Measurements from ENCODE around the gene TADA2B. TPM values are rescaled to one million over a fixed set of nuclear protein-coding genes. Genes with fewer than 3 reads are reported as not detected.

Gene TADA2B
- total and polyA plus RNA-seq, 2 experiments from 2014 or later: 3.6 to 11.4 TPM

GRCh38 chr4:7026107-7026506 is 17.1 kb upstream of the TADA2B start:
- H3K4me3 Mint-ChIP-seq: no peak overlapping the region; the same call in 2 of the 3 replicates

More at GRCh38 chr4:7026107-7026506, 17.1 kb upstream of the TADA2B start:
- no peaks in the 10 kb centered on the region for H3F3A ChIP-seq (replicated peaks; ENCODE audit: low read depth)
- no peak for DNase-seq (ENCODE audit: low spot score)
- no peak overlapping the region for H3K4me2 ChIP-seq
- Mint-ChIP-seq H3K36me3 (ENCODE audit: low read depth) (peaks cover 62% of the 10 kb centered on the region), H3K9me3 (no peaks in the 10 kb centered on the region; the same call in 2 of the 3 replicates), H3K4me1 (peaks cover 17% of the 10 kb centered on the region), H3K27ac (no peak overlapping the region; the same call in 1 of the 2 replicates), H3K27me3 (ENCODE audit: insufficient read depth, low read depth, poor library complexity) (peaks cover 10% of the 10 kb centered on the region)
- no peak for ATAC-seq
- peaks cover 7% of the 10 kb centered on the region for H4K20me1 ChIP-seq (replicated peaks; ENCODE audit: insufficient read depth)
- H3K36me3 ChIP-seq (ENCODE audit: insufficient read depth): peaks cover 6% of the 10 kb centered on the region
- peaks cover 3% of the 10 kb centered on the region; the same call in 1 of the 2 replicates for H3K79me2 ChIP-seq (replicated peaks; ENCODE audit: insufficient read depth)
- H3K9me2 ChIP-seq (ENCODE audit: insufficient read depth): no peaks in the 10 kb centered on the region
- no peak overlapping the region for H2AFZ ChIP-seq
- no peak overlapping the region for H3K4me3 ChIP-seq
- no peaks in the 10 kb centered on the region; the same call in 1 of the 2 replicates for H3K4me1 ChIP-seq (ENCODE audit: insufficient read depth)
- no peaks in the 10 kb centered on the region for H3K27me3 ChIP-seq (ENCODE audit: insufficient read depth)
- TF ChIP-seq POLR2AphosphoS5 (IDR thresholded peaks at IDR 0.05; ENCODE audit: low read depth) (no peak), EZH2 (IDR thresholded peaks at IDR 0.05; ENCODE audit: low read depth, unreplicated experiment) (no peak), ZNF114 (CRISPR knock-in tag; IDR thresholded peaks at IDR 0.05) (no peak), STAT1 (IDR thresholded peaks at IDR 0.05; ENCODE audit: unreplicated experiment) (no peak), JUNB (IDR thresholded peaks at IDR 0.05; ENCODE audit: unreplicated experiment) (no peak), NANOG (IDR thresholded peaks at IDR 0.05; ENCODE audit: borderline replicate concordance) (no peak), ZNF331 (CRISPR knock-in tag; IDR thresholded peaks at IDR 0.05; ENCODE audit: low read depth) (no peak), CREB1 (CRISPR knock-in tag; IDR thresholded peaks at IDR 0.05; ENCODE audit: low read depth) (no peak), EZH2phosphoT487 (IDR thresholded peaks at IDR 0.05; ENCODE audit: unreplicated experiment) (no peak)
- TF ChIP-seq, protein P1, sequence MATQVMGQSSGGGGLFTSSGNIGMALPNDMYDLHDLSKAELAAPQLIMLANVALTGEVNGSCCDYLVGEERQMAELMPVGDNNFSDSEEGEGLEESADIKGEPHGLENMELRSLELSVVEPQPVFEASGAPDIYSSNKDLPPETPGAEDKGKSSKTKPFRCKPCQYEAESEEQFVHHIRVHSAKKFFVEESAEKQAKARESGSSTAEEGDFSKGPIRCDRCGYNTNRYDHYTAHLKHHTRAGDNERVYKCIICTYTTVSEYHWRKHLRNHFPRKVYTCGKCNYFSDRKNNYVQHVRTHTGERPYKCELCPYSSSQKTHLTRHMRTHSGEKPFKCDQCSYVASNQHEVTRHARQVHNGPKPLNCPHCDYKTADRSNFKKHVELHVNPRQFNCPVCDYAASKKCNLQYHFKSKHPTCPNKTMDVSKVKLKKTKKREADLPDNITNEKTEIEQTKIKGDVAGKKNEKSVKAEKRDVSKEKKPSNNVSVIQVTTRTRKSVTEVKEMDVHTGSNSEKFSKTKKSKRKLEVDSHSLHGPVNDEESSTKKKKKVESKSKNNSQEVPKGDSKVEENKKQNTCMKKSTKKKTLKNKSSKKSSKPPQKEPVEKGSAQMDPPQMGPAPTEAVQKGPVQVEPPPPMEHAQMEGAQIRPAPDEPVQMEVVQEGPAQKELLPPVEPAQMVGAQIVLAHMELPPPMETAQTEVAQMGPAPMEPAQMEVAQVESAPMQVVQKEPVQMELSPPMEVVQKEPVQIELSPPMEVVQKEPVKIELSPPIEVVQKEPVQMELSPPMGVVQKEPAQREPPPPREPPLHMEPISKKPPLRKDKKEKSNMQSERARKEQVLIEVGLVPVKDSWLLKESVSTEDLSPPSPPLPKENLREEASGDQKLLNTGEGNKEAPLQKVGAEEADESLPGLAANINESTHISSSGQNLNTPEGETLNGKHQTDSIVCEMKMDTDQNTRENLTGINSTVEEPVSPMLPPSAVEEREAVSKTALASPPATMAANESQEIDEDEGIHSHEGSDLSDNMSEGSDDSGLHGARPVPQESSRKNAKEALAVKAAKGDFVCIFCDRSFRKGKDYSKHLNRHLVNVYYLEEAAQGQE (IDR thresholded peaks at IDR 0.05; ENCODE audit: unreplicated experiment): no peak
- TF ChIP-seq, protein P2, sequence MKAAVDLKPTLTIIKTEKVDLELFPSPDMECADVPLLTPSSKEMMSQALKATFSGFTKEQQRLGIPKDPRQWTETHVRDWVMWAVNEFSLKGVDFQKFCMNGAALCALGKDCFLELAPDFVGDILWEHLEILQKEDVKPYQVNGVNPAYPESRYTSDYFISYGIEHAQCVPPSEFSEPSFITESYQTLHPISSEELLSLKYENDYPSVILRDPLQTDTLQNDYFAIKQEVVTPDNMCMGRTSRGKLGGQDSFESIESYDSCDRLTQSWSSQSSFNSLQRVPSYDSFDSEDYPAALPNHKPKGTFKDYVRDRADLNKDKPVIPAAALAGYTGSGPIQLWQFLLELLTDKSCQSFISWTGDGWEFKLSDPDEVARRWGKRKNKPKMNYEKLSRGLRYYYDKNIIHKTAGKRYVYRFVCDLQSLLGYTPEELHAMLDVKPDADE (IDR thresholded peaks at IDR 0.05): no peak
- TF ChIP-seq, protein P3, sequence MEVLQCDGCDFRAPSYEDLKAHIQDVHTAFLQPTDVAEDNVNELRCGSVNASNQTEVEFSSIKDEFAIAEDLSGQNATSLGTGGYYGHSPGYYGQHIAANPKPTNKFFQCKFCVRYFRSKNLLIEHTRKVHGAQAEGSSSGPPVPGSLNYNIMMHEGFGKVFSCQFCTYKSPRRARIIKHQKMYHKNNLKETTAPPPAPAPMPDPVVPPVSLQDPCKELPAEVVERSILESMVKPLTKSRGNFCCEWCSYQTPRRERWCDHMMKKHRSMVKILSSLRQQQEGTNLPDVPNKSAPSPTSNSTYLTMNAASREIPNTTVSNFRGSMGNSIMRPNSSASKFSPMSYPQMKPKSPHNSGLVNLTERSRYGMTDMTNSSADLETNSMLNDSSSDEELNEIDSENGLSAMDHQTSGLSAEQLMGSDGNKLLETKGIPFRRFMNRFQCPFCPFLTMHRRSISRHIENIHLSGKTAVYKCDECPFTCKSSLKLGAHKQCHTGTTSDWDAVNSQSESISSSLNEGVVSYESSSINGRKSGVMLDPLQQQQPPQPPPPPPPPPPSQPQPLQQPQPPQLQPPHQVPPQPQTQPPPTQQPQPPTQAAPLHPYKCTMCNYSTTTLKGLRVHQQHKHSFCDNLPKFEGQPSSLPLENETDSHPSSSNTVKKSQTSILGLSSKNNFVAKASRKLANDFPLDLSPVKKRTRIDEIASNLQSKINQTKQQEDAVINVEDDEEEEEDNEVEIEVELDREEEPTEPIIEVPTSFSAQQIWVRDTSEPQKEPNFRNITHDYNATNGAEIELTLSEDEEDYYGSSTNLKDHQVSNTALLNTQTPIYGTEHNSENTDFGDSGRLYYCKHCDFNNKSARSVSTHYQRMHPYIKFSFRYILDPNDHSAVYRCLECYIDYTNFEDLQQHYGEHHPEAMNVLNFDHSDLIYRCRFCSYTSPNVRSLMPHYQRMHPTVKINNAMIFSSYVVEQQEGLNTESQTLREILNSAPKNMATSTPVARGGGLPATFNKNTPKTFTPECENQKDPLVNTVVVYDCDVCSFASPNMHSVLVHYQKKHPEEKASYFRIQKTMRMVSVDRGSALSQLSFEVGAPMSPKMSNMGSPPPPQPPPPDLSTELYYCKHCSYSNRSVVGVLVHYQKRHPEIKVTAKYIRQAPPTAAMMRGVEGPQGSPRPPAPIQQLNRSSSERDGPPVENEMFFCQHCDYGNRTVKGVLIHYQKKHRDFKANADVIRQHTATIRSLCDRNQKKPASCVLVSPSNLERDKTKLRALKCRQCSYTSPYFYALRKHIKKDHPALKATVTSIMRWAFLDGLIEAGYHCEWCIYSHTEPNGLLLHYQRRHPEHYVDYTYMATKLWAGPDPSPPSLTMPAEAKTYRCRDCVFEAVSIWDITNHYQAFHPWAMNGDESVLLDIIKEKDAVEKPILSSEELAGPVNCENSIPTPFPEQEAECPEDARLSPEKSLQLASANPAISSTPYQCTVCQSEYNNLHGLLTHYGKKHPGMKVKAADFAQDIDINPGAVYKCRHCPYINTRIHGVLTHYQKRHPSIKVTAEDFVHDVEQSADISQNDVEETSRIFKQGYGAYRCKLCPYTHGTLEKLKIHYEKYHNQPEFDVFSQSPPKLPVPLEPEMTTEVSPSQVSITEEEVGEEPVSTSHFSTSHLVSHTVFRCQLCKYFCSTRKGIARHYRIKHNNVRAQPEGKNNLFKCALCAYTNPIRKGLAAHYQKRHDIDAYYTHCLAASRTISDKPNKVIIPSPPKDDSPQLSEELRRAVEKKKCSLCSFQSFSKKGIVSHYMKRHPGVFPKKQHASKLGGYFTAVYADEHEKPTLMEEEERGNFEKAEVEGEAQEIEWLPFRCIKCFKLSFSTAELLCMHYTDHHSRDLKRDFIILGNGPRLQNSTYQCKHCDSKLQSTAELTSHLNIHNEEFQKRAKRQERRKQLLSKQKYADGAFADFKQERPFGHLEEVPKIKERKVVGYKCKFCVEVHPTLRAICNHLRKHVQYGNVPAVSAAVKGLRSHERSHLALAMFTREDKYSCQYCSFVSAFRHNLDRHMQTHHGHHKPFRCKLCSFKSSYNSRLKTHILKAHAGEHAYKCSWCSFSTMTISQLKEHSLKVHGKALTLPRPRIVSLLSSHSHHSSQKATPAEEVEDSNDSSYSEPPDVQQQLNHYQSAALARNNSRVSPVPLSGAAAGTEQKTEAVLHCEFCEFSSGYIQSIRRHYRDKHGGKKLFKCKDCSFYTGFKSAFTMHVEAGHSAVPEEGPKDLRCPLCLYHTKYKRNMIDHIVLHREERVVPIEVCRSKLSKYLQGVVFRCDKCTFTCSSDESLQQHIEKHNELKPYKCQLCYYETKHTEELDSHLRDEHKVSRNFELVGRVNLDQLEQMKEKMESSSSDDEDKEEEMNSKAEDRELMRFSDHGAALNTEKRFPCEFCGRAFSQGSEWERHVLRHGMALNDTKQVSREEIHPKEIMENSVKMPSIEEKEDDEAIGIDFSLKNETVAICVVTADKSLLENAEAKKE (CRISPR knock-in tag; IDR thresholded peaks at IDR 0.05): no peak
- TF ChIP-seq, protein P4, sequence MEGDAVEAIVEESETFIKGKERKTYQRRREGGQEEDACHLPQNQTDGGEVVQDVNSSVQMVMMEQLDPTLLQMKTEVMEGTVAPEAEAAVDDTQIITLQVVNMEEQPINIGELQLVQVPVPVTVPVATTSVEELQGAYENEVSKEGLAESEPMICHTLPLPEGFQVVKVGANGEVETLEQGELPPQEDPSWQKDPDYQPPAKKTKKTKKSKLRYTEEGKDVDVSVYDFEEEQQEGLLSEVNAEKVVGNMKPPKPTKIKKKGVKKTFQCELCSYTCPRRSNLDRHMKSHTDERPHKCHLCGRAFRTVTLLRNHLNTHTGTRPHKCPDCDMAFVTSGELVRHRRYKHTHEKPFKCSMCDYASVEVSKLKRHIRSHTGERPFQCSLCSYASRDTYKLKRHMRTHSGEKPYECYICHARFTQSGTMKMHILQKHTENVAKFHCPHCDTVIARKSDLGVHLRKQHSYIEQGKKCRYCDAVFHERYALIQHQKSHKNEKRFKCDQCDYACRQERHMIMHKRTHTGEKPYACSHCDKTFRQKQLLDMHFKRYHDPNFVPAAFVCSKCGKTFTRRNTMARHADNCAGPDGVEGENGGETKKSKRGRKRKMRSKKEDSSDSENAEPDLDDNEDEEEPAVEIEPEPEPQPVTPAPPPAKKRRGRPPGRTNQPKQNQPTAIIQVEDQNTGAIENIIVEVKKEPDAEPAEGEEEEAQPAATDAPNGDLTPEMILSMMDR (conservative IDR thresholded peaks at IDR 0.05; ENCODE audit: low read depth in 2 of 2): no peak
- H3K27ac ChIP-seq (ENCODE audit: low read depth): no peak overlapping the region

Measured in GM23338 (cell line).